Measurements from ENCODE around the gene GDI2.

GRCh38 chr10:5783300-5783699 lies 29.9 kb downstream of the GDI2 start:
- TF ChIP-seq CTCF (conservative IDR thresholded peaks at IDR 0.05) (no peak), EZH2 (IDR thresholded peaks at IDR 0.05; ENCODE audit: low read depth) (no peak)

Data from PC-9 (cell line).